ENCODE measurements around the gene ISM2.

The ISM2 gene

DNA sequence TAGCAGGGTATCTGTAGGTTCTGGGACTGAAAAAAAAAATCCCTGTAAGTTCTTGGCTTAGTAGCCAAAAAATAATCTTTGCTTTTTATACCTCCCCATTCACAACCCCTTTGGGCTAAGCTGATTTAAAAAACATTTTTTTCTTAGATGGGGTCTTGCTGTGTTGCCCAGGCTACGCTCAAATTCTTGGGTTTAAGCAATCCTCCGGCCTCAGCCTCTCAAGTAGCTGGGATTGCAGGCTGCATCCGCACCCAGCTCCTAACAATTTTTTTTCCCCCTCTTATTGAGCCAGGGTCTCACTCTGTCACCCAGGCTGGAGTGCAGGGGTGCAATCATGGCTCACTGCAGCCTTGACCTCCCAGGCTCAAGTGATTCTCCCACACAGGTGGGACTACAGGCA is 9.1 kb upstream of the ISM2 start:
- no peak for DNase-seq (ENCODE audit: low spot score)

GRCh38 chr14:77505031-77505430 is 6.4 kb upstream of the ISM2 start:
- no peak for DNase-seq (ENCODE audit: low spot score)

- DNase-seq (ENCODE audit: low spot score), result no peak
Observed at GRCh38 chr14:77503138-77503537, 4.5 kb upstream of the ISM2 start.

DNA sequence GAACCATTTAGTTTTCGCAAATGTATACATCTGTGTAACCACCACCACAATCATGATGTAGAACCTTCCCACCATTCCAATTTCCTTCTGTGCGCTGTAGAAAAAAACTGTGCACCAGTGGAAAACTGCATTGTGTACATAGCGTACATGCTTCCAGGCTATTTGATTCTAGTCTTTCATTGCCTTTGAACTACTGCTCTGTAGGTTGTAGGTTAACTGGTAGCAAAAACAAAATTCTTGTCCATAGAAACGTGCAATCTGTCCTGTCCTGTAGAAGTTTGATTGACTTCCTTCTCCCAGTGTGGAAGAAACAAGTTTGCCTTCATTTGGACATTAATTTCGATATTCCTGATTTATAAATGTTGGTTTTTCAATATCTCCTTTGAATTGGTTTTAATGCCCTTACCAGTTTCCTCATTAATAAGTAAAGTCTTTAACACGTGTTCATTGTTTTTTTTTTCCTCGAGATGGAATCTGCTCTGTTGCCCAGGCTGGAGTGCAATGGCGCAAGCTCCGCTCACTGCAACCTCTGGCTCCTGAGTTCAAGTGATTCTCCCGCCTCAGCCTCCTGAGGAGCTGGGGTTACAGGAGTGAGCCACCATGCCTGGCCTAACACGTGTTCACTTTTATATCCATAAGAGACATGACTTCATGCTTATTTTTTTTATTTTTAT is 3.6 kb upstream of the ISM2 start:
- no peak for DNase-seq (ENCODE audit: low spot score)

DNA sequence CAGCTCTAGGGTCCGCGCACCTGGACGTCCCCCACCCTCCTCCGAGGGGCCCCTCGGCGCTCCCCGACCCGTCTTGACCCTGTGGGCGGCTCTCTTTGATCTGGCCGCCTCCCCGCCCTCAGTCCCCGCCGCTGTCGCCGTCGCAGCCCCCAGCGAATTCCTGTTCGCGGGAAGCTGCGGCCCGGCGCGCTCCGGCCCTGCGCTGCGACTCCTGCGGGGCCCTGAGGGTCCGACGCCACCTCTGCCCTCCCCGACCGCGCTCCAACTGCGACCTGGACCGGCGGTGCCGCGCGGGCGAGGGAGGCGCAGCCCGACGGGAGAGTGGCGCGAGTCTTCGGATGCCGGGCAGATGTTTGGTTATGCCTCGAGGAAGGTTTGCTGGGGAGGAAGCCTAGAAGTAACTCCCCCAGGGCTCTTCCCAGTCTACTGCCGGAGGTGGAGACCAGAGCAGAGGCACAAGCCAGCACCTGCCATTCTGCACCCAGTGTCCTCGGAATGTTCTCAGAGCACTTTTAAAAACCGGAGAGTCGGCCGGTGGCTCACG is 440 bp upstream of the ISM2 start:
- no peak for DNase-seq (ENCODE audit: low spot score)

- DNase-seq (ENCODE audit: low spot score), result no peak
Observed at GRCh38 chr14:77495334-77495733, 3.3 kb downstream of the ISM2 start.

GRCh38 chr14:77491056-77491455 is 7.6 kb downstream of the ISM2 start:
- DNase-seq (ENCODE audit: low spot score), result no peak

DNA sequence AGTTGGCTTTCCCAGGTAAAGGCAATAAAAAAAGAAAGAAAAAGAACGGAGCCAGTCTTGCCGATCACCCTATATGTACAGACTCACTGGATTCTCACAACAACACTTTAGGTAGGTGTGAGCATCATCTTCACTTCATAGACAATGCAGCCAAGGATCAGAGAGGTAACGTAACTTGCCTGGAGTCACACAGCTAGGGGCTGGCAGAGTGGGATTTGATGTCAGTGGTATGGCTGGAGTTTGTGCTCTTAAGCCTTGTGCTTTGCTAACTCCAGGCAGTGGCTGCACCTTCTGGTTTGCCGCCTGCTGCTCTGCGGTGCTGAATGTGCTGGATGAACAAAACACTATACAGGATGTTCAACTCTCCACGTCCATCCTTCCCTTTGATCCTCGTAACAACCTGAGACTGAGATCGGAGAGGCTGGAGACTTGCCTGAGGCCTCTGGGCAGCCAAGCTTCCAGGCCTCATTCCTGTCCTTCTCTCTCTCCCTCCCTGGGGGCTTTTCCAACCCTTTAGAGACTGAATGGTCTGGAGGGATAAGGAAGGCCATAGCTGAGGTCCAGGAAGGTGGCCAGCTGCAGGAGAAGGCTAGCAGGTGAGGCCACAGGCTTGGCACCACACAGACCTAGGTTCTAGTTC is 8.1 kb downstream of the ISM2 start:
- no peak for DNase-seq (ENCODE audit: low spot score)

DNA sequence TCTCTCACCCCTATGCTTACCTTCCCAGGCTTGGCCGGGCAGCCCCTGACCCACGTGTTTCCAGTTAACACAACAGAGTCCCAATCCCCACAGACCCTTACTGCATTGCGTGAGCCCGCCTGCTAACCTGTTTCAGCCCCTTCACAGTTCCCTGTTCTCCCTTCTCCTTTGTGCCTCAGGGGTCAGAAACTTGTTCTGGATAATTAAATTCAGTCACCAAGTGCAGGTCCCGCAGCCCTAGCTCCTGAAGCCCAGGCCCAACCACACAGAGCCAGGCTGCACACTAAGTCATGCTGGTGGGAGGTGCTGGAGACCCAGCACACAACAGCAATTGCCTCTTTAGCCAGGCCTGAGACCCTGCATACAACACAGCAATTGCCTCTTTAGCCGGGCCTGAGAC is 9.6 kb downstream of the ISM2 start:
- no peak for DNase-seq (ENCODE audit: low spot score)

GRCh38 chr14:77488558-77488957 is 10.1 kb downstream of the ISM2 start:
- DNase-seq (ENCODE audit: low spot score), result no peak

- no peak for DNase-seq (ENCODE audit: low spot score)
Observed at GRCh38 chr14:77485901-77486678, 12.5 kb downstream of the ISM2 start.

GRCh38 chr14:77485256-77485655 is 13.4 kb downstream of the ISM2 start:
- no peak for DNase-seq (ENCODE audit: low spot score)

GRCh38 chr14:77482422-77482821 is 16.2 kb downstream of the ISM2 start:
- no peak for DNase-seq (ENCODE audit: low spot score)

DNA sequence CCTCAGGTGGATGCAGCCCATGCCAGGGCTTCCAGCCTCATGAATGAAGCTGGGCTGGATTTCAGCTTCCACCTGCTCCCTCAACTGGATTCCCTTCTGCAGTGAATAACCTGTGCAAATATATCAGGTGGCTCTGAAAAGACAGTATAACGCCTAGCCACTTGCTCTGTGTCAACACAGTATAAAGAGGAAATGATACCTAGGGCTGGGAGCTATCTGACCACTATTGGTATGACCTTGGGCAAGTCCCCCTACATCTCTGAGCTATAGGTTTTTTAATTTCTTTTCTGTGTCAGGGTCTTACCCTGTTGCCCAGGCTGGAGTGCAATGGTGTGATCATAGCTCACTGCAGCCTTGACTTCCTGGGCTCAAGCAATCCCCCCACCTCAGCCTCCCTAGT is 19.8 kb downstream of the ISM2 start:
- DNase-seq (ENCODE audit: low spot score), result no peak

DNA sequence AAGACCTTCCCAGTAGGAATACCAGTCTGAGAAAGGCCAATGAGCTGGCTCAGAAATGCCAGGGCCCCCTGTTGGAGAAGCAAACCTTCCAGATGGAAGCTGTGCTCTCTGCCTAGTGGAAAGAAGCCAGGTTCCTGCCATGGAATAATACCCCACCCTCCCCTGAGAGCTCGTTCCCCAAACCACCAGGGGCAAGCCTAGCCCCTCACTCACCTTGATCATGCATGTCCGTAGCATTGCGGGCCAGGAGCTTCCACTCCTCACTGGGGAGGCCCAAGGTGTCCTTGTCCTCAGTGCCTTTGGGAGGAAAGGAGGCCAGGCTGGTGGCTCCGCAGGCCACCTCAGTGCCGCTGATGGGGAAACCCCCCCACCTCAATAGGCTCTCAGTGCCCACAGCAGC is 20.6 kb downstream of the ISM2 start:
- no peak for DNase-seq (ENCODE audit: low spot score)

DNA sequence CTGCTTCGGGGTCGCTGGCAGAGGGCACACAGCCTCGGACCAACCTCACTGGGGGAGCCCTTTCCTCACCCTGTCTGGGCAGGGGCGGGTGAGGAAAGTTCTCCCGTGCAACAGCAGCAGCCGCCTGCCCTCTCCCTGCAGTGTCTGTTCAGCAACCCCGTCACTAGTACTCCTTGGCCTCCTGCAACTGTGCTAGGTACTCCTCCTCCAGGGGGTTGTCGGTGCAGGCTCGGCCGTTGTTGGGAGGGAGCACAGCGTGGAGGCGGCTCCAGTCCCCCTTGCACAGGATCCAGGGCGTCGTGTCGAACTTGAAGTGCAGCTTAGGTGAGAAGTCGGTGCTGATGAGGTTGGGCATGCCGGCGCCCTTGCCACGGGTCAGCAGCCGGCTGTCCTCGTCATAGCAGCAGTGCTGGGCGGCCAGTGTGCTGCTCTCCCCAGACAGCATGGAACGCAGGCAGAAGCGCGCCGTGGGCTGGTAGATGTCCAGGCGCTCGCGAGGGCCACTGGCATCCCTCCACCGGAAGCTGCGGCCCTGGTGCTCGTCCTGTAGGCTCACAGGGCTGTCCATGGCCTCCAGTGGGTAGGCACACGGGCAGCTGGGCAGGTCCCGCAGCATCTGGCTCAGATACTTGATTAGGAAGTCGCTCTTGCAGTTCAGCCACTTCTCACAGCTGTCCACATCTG is 23.0 kb downstream of the ISM2 start:
- DNase-seq (ENCODE audit: low spot score), result no peak

DNA sequence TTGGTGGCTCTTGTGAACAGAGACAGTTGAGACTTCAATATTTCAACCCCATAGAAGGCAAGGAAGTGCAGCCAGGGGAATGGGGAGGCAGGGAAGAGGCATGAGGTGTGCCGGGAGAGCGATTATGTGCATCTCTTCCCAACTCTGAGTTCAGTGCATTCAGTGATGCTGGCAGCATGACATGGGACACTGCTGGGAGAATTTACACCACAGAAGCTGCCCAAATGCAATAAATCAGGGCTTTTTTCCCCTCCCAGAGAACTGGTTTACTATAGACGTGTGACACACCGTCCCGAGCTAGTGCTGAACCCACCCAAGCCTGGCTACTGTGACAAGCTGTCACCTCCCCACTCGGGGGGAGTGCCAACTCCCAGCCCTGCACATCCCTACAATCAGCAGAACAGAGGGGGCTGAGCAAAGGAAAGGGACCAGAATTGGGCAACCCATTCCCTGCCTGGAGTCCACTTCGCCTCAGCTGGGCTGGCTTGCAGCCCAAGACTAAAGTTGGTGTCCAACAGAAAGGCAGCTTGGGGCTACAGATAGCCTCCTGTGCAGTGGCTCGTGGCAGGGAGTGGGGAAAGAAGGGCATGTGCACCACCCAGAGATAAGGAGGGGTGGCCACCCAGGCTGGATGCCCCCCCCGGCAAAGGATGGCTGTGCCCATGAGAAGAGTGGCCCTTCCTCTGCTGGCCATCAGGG is 24.0 kb downstream of the ISM2 start:
- DNase-seq (ENCODE audit: low spot score), result no peak

GRCh38 chr14:77473921-77474320 is 24.7 kb downstream of the ISM2 start:
- no peak for DNase-seq (ENCODE audit: low spot score)

- DNase-seq (ENCODE audit: low spot score), result peak; percentile 58
Observed at GRCh38 chr14:77470224-77470870, 28.3 kb downstream of the ISM2 start.

GRCh38 chr14:77469539-77469938 is 29.1 kb downstream of the ISM2 start:
- DNase-seq (ENCODE audit: low spot score), result no peak

- DNase-seq (ENCODE audit: low spot score), result no peak
Observed at GRCh38 chr14:77469067-77469505, 29.5 kb downstream of the ISM2 start.
